ENCODE data around the gene ACOT11.

DNA sequence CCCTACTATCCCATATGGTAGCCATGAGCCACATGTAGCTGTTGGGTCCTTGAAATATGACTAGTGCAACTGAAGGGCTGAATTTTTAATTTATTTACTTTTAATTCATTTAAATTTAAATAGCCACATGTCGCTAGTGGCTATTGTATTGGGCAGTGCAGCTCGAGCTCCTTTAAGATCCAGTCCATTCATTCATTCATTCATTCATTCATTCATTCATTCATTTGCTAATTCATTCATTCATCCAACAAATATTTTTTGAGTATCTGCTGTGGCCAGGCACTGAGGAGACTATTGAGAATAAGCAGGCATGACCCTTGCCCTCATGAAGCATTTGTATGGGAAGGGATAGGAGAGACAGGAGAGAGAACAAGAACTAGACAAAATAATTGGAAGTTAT, 29.5 kb upstream of the ACOT11 start:
- TF ChIP-seq, protein P1, sequence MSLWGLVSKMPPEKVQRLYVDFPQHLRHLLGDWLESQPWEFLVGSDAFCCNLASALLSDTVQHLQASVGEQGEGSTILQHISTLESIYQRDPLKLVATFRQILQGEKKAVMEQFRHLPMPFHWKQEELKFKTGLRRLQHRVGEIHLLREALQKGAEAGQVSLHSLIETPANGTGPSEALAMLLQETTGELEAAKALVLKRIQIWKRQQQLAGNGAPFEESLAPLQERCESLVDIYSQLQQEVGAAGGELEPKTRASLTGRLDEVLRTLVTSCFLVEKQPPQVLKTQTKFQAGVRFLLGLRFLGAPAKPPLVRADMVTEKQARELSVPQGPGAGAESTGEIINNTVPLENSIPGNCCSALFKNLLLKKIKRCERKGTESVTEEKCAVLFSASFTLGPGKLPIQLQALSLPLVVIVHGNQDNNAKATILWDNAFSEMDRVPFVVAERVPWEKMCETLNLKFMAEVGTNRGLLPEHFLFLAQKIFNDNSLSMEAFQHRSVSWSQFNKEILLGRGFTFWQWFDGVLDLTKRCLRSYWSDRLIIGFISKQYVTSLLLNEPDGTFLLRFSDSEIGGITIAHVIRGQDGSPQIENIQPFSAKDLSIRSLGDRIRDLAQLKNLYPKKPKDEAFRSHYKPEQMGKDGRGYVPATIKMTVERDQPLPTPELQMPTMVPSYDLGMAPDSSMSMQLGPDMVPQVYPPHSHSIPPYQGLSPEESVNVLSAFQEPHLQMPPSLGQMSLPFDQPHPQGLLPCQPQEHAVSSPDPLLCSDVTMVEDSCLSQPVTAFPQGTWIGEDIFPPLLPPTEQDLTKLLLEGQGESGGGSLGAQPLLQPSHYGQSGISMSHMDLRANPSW (CRISPR knock-in tag; IDR thresholded peaks at IDR 0.05) = no peak
- TF ChIP-seq TARDBP (IDR thresholded peaks at IDR 0.05) (no peak), ZNF384 (IDR thresholded peaks at IDR 0.05; ENCODE audit: low read depth, low read length) (no peak), CC2D1A (IDR thresholded peaks at IDR 0.05) (no peak), EHMT2 (IDR thresholded peaks at IDR 0.05) (no peak), SIN3A (IDR thresholded peaks at IDR 0.05; ENCODE audit: borderline replicate concordance in 2 of 2, control insufficient read depth in 1 of 2, low read depth in 2 of 2, low read length in 2 of 2) (no peak), JUNB (CRISPR knock-in tag; conservative IDR thresholded peaks at IDR 0.05) (no peak), FOXM1 (IDR thresholded peaks at IDR 0.05; ENCODE audit: low read depth) (no peak), FOXM1 (CRISPR knock-in tag; IDR thresholded peaks at IDR 0.05; ENCODE audit: low read depth) (no peak), ZNF589 (CRISPR knock-in tag; IDR thresholded peaks at IDR 0.05; ENCODE audit: low read depth) (no peak), TEAD2 (tag; IDR thresholded peaks at IDR 0.05) (no peak), NFIC (IDR thresholded peaks at IDR 0.05) (no peak)
- TF ChIP-seq, protein P2, sequence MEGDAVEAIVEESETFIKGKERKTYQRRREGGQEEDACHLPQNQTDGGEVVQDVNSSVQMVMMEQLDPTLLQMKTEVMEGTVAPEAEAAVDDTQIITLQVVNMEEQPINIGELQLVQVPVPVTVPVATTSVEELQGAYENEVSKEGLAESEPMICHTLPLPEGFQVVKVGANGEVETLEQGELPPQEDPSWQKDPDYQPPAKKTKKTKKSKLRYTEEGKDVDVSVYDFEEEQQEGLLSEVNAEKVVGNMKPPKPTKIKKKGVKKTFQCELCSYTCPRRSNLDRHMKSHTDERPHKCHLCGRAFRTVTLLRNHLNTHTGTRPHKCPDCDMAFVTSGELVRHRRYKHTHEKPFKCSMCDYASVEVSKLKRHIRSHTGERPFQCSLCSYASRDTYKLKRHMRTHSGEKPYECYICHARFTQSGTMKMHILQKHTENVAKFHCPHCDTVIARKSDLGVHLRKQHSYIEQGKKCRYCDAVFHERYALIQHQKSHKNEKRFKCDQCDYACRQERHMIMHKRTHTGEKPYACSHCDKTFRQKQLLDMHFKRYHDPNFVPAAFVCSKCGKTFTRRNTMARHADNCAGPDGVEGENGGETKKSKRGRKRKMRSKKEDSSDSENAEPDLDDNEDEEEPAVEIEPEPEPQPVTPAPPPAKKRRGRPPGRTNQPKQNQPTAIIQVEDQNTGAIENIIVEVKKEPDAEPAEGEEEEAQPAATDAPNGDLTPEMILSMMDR (IDR thresholded peaks at IDR 0.05 in 2 of 3, conservative IDR thresholded peaks at IDR 0.05 in 1 of 3; ENCODE audit: insufficient read depth in 2 of 3, low read depth in 1 of 3, low read length in 3 of 3) = no peak
- TF ChIP-seq, protein P3, sequence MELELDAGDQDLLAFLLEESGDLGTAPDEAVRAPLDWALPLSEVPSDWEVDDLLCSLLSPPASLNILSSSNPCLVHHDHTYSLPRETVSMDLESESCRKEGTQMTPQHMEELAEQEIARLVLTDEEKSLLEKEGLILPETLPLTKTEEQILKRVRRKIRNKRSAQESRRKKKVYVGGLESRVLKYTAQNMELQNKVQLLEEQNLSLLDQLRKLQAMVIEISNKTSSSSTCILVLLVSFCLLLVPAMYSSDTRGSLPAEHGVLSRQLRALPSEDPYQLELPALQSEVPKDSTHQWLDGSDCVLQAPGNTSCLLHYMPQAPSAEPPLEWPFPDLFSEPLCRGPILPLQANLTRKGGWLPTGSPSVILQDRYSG (tag; conservative IDR thresholded peaks at IDR 0.05; ENCODE audit: low read depth) = no peak
- TF ChIP-seq, protein P4, sequence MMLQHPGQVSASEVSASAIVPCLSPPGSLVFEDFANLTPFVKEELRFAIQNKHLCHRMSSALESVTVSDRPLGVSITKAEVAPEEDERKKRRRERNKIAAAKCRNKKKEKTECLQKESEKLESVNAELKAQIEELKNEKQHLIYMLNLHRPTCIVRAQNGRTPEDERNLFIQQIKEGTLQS (IDR thresholded peaks at IDR 0.05) = no peak
- TF ChIP-seq, protein P4 (CRISPR knock-in tag; conservative IDR thresholded peaks at IDR 0.05) = no peak
